ENCODE data around the gene SLC6A3.

Gene SLC6A3

GRCh38 chr5:1405539-1406530, 39.4 kb downstream of the SLC6A3 start:
- DNase-seq (ENCODE audit: low read depth) = no peak

GRCh38 chr5:1405121-1405520, 40.1 kb downstream of the SLC6A3 start:
- DNase-seq (ENCODE audit: low read depth) = no peak

- DNase-seq (ENCODE audit: low read depth) = no peak
These were observed 41.2 kb downstream of the SLC6A3 start for GRCh38 chr5:1404062-1404461.

- no peak for DNase-seq (ENCODE audit: low read depth)
These were observed 42.5 kb downstream of the SLC6A3 start for GRCh38 chr5:1402611-1403255.

- no peak for DNase-seq (ENCODE audit: low read depth)
These were observed 43.6 kb downstream of the SLC6A3 start for GRCh38 chr5:1401536-1402138.

GRCh38 chr5:1400936-1401335, 44.3 kb downstream of the SLC6A3 start:
- DNase-seq (ENCODE audit: low read depth) = no peak

GRCh38 chr5:1400211-1400855, 44.9 kb downstream of the SLC6A3 start:
- no peak for DNase-seq (ENCODE audit: low read depth)

- no peak for DNase-seq (ENCODE audit: low read depth)
These were observed 45.5 kb downstream of the SLC6A3 start for GRCh38 chr5:1399737-1400136.

- no peak for DNase-seq (ENCODE audit: low read depth)
These were observed 48.9 kb downstream of the SLC6A3 start for GRCh38 chr5:1396293-1396816.

- no peak for DNase-seq (ENCODE audit: low read depth)
These were observed 50.1 kb downstream of the SLC6A3 start for GRCh38 chr5:1394881-1395860.

GRCh38 chr5:1393571-1394501, 51.4 kb downstream of the SLC6A3 start:
- DNase-seq (ENCODE audit: low read depth) = no peak

- DNase-seq (ENCODE audit: low read depth) = no peak
These were observed 52.3 kb downstream of the SLC6A3 start for GRCh38 chr5:1392801-1393565.

- no peak for DNase-seq (ENCODE audit: low read depth)
These were observed 53.0 kb downstream of the SLC6A3 start for GRCh38 chr5:1392261-1392660.

GRCh38 chr5:1391691-1392090, 53.5 kb downstream of the SLC6A3 start:
- no peak for DNase-seq (ENCODE audit: low read depth)

GRCh38 chr5:1390861-1391600, 54.2 kb downstream of the SLC6A3 start:
- no peak for DNase-seq (ENCODE audit: low read depth)

- DNase-seq (ENCODE audit: low read depth) = no peak
These were observed 54.9 kb downstream of the SLC6A3 start for GRCh38 chr5:1390333-1390732.

GRCh38 chr5:1388383-1388967, 56.8 kb downstream of the SLC6A3 start:
- no peak for DNase-seq (ENCODE audit: low read depth)

GRCh38 chr5:1387876-1388275, 57.4 kb downstream of the SLC6A3 start:
- no peak for DNase-seq (ENCODE audit: low read depth)
